GM21619 (cell line): ENCODE data around the gene INPP5D.

ENCODE experiments used
- ATAC-seq: cut with Tn5 transposase; IDR thresholded peaks from one replicate; pipeline ENCODE4 v1.9.1; 2021; ENCODE audit not compliant: unreplicated experiment

The INPP5D gene

GRCh38 chr2:233233618-233234230, 173.6 kb downstream of the INPP5D start:
- ATAC-seq = no peak

- ATAC-seq = no peak
These were observed 174.1 kb downstream of the INPP5D start for GRCh38 chr2:233234264-233234663.

- no peak for ATAC-seq
These were observed 174.9 kb downstream of the INPP5D start for GRCh38 chr2:233234996-233235395.

DNA sequence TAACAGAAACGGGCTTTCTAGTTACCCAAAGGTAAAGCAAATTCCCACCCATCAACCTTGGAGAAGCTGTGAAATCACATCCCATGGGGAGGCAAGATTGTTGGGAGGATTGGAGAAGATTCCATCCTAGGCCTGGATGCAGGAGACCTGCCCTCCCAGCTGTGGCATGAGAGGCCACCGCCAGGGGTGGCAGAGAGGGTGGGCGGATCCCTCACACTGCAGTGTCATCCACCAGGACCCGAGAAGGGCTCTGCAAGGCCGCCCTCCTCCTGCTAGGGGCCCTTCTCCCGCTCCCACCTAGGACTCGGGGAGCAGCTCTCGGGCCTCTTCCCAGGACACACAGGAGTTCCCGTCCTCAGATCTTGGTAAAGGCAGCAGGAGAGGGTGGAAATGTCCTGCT, 175.8 kb downstream of the INPP5D start:
- ATAC-seq = no peak

DNA sequence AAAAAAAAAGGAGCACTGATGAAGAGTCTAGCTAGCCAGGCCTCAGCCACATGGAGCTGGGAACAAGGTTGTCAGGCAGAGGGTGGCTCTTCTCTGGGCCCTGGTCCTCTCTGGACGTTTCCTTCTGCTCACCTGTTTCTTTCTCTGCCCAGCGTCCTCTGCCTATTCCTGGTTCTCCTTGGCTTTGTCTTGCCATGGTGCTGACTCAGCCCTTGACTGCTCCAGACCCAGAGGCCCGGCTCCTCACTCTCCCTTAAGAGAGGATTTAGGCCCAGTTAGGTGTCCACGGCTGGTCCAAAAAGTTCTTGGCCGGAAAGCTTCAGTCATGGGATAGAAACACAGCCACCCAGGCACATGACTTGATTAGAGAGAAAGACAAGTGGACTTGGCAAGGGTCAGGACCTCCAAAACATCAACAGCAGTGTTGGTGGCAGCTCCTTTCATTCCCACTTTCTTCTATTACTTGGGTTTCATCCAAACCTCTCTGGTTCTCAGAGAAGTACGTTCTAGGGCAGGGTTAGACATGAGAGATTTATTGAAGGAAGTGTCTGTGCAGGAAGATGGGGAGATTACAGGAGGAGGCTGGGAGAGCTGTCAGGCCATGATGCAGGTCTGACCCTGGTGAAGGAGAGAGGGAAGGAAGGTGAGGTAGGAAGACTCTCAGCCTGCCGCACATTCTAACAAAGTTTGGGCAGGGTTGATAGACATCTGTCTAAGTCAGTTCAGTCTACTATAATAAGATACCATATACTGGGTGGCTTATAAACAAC, 176.9 kb downstream of the INPP5D start:
- no peak for ATAC-seq

- ATAC-seq = no peak
These were observed 180.8 kb downstream of the INPP5D start for GRCh38 chr2:233240897-233241296.

GRCh38 chr2:233241803-233242202, 181.7 kb downstream of the INPP5D start:
- ATAC-seq = no peak

GRCh38 chr2:233242231-233242927, 182.2 kb downstream of the INPP5D start:
- ATAC-seq = no peak

DNA sequence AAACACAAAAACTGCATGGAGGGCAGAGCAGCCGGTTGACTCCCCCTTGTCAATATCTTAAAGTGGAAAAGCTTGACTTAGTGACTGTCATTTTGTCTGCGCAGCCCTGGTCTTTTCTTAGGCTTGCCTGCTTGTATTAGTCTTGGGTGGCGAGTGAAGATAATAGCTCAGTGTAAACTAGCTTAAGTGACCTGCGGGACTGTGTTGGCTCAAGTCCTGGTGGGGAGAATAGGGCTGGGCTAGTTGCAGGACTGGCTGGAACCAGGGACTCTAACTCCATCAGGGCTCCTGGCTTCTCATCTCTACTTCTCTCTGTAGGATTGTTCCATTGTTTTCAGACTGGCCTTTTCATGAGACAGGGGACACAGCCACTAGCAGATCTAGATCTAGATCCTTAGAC, 183.2 kb downstream of the INPP5D start:
- no peak for ATAC-seq

DNA sequence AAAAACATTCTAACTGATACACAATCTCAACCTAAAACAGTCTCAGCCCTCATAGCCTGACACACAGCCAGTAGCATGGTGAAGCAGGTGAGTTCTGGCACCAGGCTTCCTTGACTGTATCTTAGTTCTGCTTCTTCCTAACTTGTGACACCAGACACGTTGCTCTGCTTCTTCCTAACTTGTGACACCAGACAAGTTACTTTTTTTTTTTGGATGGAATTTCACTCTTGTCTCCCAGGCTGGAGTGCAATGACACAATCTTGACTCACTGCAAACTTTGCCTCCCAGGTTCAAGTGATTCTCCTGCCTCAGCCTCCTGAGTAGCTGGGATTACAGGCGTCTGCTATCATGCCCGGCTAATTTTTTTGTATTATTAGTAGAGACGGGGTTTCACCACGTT, 184.7 kb downstream of the INPP5D start:
- ATAC-seq = no peak

GRCh38 chr2:233245406-233245805, 185.3 kb downstream of the INPP5D start:
- ATAC-seq = no peak

DNA sequence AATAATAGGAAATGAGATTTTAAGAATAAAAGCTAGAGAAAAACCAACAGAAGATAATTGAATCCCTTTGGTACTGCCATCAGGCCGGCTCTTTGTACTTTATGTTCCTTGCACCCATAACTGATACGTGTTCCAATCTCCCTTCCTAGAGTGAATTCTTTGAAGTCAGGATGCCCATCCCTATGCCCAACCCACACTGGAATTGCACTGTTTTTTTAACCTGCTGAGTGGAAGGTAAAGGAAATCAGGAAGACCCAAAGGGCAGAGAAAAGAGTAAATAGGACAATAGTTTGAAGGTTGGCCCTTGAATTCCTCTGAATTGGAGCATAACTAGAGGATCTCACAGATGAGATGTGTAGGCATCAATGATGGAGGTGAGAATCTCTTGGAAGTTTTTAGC, 187.0 kb downstream of the INPP5D start:
- no peak for ATAC-seq

GRCh38 chr2:233247744-233248143, 187.6 kb downstream of the INPP5D start:
- no peak for ATAC-seq

- no peak for ATAC-seq
These were observed 188.9 kb downstream of the INPP5D start for GRCh38 chr2:233248999-233249398.

GRCh38 chr2:233250568-233250967, 190.4 kb downstream of the INPP5D start:
- ATAC-seq = no peak

DNA sequence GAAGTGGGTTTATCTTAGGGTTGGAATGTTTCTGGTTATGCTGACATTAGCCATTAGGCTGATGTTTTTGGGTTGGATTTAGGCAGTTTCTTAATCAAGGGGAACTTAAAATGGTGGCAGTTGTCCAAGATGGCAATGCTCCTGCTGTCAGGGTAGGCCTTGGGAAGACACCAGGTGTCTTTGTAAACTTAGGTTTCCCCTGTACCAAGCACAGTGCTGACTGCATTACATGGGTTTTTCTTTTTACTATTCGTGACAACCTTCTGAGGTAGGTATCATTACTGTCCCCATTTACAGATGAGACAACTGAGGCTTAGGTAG, 190.8 kb downstream of the INPP5D start:
- ATAC-seq = no peak

DNA sequence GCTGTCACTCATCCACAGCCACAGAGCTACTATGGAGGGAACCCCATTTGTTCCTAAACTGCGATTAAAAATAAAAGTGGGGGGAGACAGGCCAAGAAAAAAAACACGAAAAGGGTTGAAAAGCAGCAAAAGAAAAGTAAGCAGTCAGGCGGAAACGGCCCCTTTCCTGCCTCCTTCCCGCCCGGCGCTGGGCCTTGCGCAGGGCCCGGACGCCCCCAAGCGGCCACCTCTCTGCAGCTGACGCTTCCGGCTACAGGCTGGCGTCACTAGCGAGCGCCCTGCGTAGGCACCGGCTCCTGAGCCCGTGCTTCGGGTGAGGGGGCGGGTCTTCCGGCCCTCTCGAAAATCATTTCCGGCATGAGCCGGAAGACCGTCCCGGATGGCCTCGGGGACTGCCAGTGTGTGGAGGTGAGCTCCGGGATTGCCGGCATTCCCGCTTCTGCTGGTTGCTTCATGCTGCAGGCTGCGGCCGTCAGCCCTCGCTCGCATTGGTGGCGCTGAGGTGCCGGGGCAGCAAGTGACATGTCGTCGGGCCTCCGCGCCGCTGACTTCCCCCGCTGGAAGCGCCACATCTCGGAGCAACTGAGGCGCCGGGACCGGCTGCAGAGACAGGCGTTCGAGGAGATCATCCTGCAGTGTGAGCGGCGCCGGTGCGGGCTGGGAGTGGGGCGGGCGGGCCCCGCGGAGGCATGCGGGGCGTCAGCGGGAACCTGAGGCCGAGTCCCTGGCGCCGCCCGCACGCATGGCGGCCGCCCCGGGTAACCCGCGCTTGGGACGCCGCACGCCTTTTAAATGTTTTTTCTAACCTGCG, 191.4 kb downstream of the INPP5D start, which contains the start of gene ATG16L1:
Gene ATG16L1, plus strand, starts transcription at position 368 of the 811 bp plus-strand sequence. Its CDS starts 155 bp downstream, at position 523.
- ATAC-seq = peak; percentile 92

GRCh38 chr2:233252227-233252626, 192.1 kb downstream of the INPP5D start:
- no peak for ATAC-seq

DNA sequence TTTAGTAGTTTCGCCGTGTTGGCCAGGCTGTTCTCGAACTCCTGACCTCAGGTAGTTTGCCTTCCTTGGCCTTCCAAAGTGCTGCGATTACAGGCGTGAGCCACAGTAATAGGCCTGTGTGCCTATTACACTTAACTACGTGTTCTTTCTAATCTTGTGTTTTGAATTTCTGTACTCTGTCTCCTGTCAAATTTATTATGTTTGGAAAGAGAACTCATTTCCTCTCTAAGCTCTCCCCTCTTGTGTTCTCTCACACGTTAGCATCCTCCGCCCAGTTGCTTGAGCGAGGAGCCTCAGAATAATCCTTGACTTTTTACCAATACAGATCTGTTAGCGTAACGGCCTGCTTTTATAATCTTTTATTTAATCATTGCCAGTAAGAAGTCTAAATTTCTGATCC, 195.0 kb downstream of the INPP5D start:
- no peak for ATAC-seq

DNA sequence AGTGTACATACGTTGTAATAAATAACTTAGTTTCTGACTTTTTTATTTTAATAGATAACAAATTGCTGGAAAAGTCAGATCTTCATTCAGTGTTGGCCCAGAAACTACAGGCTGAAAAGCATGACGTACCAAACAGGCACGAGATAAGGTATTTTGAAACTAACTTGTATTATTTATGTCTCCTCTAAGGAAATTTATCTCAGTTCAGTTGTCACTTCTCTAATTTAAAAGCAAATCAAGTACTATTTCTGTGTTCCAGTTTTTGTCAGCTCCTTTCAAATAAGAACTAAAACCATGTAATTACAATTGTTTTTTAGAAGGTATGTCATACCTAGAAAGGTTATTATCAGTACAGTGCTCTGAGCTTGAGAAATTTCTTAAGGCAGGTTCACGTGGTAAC, 195.9 kb downstream of the INPP5D start:
- no peak for ATAC-seq
